Embryonic facial prominence (tissue), 1 donor: ENCODE data around the gene CARD10.
"Not testable (repeated sequence)": the region's sequence is repeated elsewhere in the genome, so short reads cannot be mapped to it uniquely, and the experiment has no call there.

Experiments used
- DNase-seq: peaks from one replicate; pipeline ENCODE4 v3.0.0-alpha.2; 2016; ENCODE audit errors: extremely low spot score

The CARD10 gene

DNA sequence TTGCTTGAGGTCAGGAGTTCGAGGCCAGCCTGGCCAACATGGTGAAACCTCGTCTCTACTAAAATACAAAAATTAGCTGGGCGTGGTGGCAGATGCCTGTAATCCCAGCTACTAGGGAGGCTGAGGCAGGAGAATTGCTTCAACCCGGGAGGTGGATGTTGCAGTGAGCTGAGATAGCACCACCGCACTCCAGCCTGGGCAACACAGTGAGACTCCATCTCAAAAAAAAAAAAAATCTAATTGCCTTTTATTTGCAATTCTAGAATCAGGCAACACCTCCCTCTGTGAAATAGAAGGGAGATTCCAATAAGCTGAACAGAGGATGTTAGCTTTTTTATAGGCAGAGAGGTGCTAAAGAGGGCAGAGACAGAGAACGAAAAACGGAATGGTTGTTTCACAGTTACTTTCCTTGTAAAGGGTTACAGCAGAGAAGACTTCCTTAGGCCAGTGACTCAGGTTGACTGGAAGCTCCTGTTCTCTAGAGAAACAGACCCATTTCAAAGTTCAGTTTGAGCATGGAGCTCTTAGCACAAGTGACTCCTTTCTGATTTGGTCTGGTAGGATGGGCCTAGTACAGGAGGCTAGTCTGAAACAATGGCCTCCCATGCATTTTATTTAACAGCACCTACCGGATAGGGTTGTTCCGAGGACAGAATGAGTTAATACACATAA lies 8.0 kb upstream of the CARD10 start:
- DNase-seq: not testable (repeated sequence)

DNA sequence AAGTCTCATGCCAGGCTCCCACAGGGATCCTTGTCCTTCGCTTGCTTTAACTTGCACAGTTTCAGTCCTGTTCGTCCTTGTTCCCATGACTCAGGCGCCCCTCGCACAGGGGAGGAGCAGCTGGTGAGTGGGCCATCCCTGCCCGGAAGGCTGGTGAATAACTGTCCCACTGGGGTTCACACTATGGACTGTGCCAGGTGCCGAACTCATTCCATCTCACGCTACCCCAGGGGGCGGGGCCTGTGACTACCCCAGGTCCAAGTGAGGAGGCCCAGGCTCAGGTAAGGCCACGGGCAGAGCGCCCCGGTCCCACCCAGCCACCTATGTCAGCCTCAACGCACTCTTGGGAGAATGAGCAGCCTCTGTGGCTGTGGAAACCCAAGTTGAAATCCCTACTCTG lies 7.2 kb upstream of the CARD10 start:
- DNase-seq: no peak

DNA sequence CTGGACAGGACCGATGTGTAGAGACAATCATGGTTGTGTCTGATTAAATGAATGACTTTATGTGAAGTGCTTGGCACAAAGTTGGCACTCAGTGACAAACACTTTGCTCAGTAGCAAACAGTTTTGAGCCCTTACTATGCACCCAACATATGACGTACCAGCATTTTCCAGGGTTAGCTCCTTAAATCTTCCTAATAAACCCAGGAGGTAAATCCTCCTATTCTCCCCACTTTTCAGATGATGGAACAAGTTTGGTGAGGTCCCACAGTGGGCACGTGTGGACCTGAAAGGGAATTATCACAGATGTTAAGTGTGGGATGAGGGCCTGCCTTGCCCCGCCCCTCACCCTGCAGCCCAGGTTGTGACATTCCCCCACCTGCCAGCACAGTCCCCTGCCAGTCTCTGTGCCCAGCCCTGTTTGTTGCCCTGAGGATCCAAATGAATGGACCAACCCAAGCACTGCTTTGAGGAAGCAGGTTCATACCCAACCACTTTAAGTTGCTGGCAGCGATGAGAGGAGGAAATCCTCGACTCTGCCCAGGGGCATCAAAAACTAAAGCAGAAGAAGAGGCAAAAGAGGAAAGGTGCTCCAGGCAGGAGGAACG lies 6.6 kb upstream of the CARD10 start:
- no peak for DNase-seq

DNA sequence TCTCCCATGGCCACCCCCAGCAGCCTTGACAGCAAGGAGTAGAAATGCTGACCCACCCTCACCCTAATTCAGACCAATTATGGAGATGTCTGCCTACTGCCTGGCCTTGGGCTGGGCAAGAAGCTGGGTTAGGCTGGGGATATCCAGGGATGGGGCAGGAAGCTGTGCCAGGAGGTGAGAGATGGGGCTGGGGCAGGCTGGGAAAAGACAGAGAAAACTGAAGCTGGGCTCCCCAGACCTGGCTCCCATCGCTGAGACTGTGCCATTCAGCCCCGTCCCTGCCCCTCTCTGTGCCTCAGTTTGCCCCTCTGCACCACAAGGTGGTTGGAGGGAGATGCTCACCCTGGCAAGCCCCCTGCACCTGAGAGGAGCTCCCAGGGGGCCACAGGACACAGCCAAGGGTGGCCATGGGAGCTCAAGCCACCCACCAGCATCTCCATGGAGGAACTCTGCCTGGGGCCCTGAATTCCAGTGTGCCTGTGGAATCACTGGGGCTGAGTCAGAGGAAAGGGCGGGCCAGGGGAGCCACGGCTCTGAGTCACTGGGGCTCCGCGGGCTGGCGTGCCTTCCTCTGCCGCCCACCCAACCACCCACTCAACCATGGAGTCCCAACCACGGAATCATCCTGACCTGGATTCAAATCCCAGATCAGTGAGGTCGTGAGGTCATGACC lies 6.0 kb upstream of the CARD10 start:
- DNase-seq: no peak

DNA sequence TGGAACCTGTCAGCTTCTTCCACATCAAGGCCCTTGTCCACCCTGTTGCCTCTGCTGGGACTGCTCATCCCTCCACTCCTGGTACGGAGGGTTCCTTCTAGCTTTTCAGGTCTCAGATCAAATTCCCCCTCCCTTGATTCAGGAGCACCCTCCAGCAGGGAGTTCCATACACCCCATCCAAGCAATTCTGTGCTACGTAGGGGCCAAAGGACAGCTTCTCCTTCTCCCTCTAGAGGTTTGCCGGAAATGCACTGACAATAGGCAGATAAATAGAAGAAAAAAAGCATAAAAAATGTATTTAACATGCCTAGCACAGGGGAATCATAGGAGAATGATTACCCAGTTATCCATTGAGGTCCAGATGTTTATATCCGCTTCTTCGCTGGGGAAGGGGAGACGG lies 3.3 kb upstream of the CARD10 start:
- DNase-seq: no peak

DNA sequence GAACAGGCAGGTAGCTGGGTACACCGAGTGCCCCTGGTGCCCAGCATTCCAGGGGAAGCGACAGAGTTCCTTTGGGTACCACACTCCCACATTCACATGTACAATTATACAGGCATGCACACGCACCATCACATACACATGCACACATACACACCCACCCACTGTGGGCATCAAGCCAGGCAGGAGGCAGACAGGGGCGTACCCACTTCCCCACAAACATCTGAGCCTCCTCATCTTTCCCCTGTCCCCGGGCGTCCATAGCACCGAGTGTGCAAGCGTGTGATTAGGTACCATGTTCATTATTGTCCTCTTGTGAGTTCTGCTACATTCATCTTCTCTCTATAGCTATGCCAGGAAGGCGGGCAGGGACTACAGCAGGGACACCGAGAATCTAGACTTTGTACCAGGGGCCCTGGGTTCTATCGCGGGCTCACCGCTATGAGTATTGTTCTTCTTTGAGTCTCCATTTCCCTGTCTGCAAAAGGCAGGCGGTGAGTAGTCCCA lies 2.1 kb upstream of the CARD10 start:
- no peak for DNase-seq

DNA sequence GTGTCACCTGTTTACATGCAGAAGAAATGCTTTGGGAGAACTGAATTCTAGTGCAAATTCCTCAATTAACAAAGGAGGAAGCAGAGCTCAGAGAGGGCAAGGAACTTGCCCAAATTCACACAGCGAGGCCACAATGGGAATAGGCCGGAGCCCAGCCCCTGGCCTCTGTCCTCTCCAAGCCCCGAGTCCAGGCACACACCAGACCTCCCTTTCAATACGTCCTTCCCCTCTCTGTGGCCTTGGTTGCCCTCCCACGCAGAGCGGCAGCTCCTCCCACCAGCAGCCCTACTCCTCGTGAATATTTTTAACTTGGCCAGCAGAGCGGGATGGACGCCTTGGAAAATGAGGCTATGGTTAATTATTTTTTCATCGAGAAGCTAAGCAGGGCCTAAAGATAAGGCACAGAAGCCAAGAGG lies 1.6 kb upstream of the CARD10 start:
- no peak for DNase-seq

DNA sequence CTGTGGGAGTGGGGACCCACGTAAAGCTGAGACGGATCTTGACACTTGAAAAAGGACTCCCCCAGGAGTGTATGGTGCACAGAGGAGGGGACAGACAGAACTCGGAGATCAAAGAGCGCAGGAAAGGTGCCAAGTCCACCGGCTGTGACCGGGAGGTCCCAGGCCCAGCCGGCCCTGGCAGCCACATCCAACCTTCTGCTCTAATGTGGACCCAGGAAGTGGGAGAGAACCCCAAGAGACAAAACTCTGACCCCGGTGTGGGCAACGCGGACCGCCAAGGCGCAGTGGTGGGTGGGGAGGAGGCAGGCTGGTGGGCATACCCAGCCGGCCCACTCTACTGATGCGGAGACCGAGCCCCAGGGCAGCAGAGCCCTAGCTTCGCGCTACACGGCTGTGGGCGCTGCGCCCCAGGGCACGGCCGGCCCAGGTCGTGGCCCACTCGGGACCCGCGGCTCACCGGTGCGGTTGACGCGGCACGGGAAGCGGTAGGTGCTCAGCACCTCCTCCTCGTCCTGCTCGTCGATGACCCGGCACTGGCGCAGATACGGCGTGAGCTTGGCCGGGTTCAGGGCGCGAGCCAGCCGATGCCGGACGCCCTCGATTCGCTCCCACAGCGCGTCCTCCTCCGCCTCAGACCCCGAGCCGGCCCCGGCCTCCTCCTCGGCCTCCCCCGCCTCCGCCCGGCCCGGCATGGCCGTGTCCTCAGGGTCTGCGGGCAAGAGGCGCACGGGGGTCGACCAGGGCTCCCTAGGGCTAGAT lies 527 bp downstream of the CARD10 start:
- no peak for DNase-seq

DNA sequence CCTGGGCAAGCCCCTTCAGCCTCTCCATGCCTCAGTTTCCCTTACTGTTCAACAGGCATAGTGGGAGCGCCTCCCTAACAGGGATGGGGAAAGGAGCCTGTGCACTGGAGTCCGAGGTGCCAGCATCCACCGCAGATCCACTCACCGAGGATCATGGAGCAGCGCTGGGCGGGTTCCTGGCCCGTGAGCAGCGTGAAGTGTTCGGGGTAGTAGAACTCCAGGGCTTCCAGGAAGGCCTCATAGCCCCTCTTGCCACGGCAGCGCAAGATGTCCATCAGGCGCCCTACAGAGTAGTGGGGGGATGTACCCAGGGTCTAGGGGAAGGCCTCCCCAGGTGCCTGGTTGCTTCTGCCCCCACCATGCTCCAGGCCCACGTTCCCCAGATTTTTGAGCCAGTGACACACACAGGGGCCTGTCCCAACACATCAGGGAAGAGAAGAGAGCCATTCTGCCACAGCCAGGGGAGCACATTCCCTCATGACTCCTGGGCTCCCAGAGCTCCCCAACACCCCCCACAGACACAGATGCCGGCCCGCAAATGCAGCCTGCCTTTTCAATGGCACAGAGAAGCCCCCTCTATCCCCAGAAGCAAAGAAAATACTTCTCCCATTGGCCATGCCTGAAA lies 1.3 kb downstream of the CARD10 start:
- no peak for DNase-seq

DNA sequence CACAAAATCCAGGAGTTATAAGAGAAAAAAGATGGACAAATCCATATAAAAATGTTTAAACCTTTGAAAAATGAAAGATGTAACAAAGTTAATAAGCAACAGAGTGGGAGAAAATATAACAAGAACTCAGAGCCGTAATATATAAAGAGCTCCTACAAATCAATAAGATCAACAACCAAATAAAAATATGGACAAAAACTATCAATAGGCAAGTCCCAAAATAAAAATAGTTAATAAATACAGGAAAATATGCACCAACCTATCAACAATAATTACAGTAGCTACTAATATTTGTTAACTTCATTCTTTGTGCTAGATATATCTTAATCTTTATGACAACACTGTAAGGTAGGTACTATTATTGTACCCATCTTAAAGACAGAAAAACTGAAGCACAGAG lies 2.8 kb downstream of the CARD10 start:
- no peak for DNase-seq

DNA sequence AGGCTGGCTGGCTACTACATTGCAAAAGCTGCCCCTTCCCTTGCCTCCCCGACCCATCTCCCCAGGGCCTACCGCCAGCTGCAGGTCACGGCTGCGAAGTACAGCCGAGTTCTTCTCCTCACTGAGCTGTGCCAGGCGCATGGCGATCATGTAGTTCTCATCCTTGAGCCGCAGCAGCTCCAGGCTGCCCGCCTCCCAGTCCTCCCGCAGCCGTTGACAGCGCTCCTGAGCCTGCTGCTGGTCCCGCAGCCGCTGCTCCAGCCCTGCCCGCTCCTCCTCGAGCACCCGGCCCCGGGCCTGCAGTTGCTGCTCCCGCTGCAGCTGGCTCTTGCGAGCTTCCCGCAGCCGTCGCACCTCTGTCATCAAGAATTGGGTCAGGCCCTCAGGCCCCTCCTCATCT lies 3.3 kb downstream of the CARD10 start:
- no peak for DNase-seq

DNA sequence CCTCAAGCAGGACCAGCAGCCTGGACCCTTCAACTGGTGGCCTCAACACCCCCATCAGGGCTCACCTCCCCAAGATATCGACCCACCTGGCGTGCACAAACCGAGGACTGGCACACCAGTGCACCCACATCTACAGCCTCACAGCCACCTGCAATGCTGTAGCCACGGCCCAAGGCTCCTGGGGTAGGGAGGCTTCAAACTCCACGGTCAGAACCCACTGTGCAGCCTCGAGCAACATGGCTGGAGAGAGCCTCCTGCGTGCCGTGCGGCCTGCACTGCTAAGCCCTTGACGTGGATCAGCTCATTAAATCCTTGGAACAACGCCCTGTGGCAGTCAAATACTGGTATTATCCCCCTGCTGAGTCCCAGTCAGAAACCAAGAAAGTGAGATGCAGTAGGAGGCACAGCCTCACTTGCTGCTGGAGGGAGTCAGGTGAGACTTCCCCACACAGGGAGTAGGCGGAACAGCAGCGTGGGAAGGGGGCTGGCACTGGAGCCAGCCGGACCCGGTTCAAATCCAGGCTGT lies 4.6 kb downstream of the CARD10 start:
- DNase-seq: no peak

DNA sequence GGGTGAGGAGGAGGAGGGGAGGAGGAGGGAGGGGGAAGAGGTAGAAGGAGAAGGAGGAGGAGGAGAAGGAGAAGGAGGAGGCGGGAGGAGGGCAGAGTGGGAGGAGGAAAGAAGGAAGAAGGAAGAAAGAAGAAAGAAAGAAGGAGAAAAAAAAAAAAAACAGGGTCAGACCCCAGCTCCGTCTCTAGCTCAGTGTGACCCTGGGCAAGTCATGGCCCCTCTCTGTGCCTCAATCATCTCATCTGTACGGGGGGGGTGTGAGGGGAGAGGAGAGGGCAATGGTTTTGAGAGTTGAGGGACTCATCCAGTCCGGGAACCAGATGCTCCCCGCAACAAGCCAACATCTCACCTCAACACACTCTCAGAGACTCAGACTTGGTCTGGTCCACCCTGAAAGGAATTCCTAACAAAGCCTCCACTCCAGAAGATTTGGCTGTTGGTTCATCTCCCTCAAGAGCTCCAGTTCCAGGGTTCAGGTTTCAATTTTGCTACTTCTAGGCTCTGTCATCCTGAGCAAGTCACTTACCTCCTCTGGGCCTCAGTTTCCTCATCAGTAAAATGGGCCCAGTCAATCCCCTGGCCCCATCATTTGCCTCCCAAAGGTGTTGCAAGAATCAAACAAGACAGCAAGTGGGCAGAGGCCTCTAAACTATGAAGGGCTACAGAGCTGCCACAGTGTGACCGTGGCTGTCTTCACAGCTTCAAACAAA lies 7.7 kb downstream of the CARD10 start:
- no peak for DNase-seq

DNA sequence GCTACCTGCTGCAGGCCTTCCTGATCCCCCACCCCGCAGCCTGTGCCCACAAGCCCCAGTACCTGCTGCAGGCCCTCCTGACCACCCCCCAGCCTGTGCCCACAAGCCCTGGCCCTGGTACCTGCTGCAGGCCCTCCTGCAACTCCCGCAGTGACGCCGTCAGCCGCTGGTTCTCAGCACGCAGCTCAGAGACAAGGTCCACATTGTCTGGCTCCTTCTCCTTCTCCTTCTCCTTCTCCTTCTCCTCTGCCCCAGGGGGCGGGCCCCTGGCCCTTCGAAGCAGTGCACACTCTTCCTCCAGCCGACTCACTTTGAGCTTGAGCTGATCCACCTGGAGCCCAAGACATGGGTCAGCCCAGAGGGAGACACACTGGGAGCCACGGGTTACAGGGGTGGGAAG lies 9.1 kb downstream of the CARD10 start:
- no peak for DNase-seq

DNA sequence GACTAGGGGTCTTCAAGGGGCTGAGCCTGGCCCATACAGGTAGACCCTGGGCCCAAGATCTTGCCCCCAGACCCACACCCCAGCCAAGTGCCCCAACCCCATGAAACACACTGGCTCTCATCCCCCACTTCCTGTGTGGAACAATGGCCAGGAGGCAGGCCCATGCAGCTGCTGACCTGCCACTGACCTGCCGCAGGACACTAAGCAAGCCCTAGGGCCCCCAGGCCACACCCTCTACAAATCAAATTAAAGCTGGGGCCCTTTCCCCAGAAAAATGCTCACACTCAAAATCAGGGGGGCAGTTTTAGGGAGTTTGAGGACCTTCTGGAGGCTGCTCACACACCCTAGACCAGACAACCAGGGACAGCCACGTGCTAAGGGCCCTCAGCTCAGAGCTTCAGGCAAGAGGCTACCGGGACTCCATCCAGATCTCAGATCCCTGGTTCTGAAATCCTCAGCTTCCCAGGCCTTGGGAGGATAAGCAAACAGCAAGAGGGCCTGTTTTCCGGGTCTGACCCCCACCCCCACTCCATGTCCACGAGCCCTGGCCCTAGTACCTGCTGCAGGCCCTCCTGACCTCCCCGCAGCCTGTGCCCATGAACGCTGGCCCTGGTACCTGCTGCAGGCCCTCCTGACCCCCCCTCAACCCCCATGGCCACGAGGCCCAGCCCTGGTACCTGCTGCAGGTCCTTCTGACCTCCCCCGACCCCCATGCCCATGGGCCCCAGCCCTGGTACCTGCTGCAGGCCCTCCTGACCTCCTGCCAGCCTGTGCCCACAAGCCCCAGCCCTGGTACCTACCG lies 10.0 kb downstream of the CARD10 start:
- DNase-seq: no peak

DNA sequence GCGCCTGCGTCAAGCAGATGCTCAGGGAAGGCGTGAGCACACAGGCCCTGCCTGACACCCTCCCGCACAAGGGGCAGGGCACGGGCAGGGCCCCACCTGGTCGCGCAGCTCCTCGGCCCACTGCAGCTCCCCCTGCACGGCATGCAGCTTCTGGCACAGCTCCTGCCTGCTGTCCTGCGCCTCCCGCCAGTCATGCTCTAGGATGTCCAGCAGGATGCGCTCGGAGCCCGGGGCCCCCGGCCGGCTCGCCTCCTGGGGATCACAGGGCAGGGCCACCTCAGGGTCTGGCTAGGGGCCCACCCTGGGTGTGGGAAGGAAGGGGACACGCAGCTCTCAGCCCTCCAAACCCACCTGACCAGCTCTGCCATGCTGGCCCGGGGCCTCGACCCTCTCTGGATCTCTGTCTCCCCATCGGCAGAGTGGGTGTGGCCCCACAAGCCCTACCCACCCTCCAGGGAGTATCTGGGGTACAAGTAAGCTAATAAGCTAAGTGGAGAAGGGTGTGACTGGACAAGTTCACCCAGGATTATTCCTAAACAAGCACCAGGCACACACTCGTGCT lies 10.7 kb downstream of the CARD10 start:
- DNase-seq: no peak

DNA sequence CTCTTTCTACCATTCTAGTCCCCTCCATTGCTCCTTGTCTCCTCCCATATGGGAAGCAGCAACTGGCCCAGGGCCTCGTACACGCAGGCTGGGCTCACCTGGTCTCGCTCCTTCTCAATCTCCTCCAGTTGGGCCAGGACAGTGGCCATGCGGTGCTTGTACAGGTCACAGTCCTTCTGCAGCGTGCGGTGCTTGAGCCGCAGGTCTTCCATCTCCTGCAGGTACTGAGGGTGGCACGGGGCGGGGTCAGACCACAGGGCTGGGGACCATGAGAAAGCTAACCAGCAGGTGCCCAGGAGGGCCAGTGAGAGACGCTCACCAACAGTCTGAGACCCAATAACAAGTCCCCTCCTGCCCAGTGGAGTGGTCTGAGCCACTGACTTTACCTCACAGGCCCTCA lies 11.5 kb downstream of the CARD10 start:
- no peak for DNase-seq

DNA sequence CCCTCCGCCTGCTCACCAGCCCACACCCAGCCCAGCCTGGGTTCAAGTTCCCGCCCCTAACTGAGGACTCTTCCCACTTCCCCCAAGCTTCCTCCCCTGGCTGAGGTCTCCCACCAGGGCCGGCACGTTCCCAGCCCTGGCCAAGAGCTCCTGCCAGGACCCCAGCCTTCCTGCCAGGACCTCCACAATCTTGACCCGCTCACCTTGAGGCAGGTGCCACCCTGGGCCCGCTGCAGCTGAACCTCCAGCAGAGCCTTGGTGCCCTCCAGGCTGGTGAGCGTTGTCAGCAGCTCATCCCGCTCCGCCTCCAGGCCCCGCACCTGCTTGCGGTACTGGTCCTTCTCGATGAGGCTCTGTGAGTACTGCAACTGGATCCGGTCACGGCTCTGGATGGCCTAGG lies 13.2 kb downstream of the CARD10 start:
- no peak for DNase-seq

DNA sequence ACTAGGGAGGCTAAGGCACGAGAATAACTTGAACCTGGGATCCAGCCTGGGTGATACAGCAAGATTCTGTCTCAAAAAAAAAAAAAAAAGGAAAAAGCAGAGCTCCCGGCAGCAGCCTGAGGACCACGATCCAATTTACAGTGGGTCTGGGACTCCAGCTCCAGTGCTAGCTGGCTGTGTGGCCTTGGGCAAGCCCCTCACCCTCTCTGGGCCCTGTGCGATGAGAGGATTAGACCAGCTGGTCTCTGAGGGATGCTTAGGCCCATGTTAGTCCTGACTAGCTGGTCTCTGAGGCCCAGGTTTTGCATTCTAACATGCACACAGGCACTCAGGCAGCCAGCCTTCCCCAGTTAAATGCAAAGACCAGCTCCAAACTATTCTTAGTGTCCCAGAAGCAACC lies 13.7 kb downstream of the CARD10 start:
- DNase-seq: no peak

DNA sequence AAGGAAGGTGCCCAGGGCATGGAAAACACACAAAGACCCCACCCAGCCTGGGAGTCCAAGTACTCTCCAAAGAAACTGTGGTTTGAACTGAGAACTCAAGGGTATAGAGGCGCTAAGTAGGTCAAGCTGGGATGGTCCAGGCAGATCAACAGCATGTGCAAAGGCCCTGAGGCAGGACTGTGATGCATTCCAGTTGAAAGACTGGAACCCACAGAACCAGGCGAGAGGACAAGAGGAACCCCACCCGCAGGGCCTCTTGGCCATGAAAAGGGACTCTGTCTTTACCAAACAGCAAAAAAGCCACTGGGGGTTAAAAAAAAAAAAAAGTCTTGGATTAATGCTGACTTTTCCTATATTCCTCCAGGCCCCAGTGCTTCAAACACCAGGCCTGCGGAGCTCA lies 14.3 kb downstream of the CARD10 start:
- no peak for DNase-seq
